SK-N-MC (cell line): ENCODE measurements around the gene DHX16.

Source experiments
- EZH2 ChIP-seq: fragments of 200-600 bp; sonication (generic); IDR thresholded peaks from one replicate; pipeline ENCODE4 v1.6.1; 2017; ENCODE audit warnings: antibody characterized with exemption
- FOXP2 ChIP-seq: optimal IDR thresholded peaks from 2 replicates; pipeline ENCODE3; 2011; ENCODE audit warnings: mild to moderate bottlenecking, moderate library complexity; ENCODE audit not compliant: insufficient read depth; ENCODE audit errors: extremely low read length, control extremely low read depth
- POLR2AphosphoS5 ChIP-seq: IDR thresholded peaks from 2 replicates; pipeline ENCODE4 v1.6.1; 2012; ENCODE audit warnings: mild to moderate bottlenecking, low read depth, low read length, borderline replicate concordance

GRCh38 chr6:30618270-30618797 is 54.5 kb downstream of the DHX16 start:
- TF ChIP-seq EZH2 (no peak), POLR2AphosphoS5 (no peak), FOXP2 (no peak)
